ENCODE results near the gene FSIP1.

- peak; percentile 55 to 68 (median 62) for TF ChIP-seq CTCF (IDR thresholded peaks at IDR 0.05)
- TF ChIP-seq POLR2A (IDR thresholded peaks at IDR 0.05): no peak
Observed at GRCh38 chr15:39786447-39787056, 3.9 kb upstream of the FSIP1 start.
